Ovary (tissue), 9 donors: ENCODE results near the gene DEPDC4. TPM values are rescaled to one million over a fixed set of nuclear protein-coding genes. Genes with fewer than 3 reads are reported as not detected.
"Not testable (repeated sequence)": the region's sequence is repeated elsewhere in the genome, so short reads cannot be mapped to it uniquely, and the experiment has no call there.

Experiments used
- DNase-seq, 5 donors: peaks; one replicate each; pipeline ENCODE4 v3.0.0-alpha.2; 2019 to 2020
- H3K27ac ChIP-seq, 2 donors: fragments of 200-600 bp; one replicate each; pipeline versions ENCODE4 v1.5.1 to v1.8.0; 2019 to 2022
- H3K27me3 ChIP-seq: fragments of 200-600 bp; one replicate; pipeline ENCODE4 v1.8.0; 2022
- H3K36me3 ChIP-seq: fragments of 200-600 bp; sonication (generic); one replicate; pipeline ENCODE4 v1.5.1; 2019
- H3K4me1 ChIP-seq: one replicate; pipeline ENCODE4 v1.8.1; 2013; ENCODE audit warnings: mild to moderate bottlenecking, moderate library complexity; ENCODE audit not compliant: insufficient read depth
- H3K4me3 ChIP-seq: fragments of 200-600 bp; sonication (generic); one replicate; pipeline ENCODE4 v1.5.1; 2017
- H3K9me3 ChIP-seq, 2 donors: fragments of 200-600 bp in 1 of 2; sonication (generic) in 1 of 2; one replicate each; pipeline versions ENCODE4 v1.5.1 to v1.8.1; 2013 to 2019; ENCODE audit warnings: mild to moderate bottlenecking in 1 of 2, moderate library complexity in 1 of 2
- CTCF ChIP-seq, 3 donors: fragments of 450-650 bp in 2 of 3; fragments of 200-600 bp in 1 of 3; IDR thresholded peaks; one replicate each; pipeline versions ENCODE4 v1.5.1 to v1.8.0; 2016 to 2022; ENCODE audit warnings: antibody characterized with exemption in 3 of 3, mild to moderate bottlenecking in 1 of 3
- EP300 ChIP-seq: sonication (generic); formaldehyde crosslinking; IDR thresholded peaks from one replicate; pipeline ENCODE4 v1.6.1; 2017; ENCODE audit warnings: antibody characterized with exemption
- POLR2A ChIP-seq: fragments of 450-650 bp; IDR thresholded peaks from one replicate; pipeline ENCODE4 v1.6.1; 2017; ENCODE audit warnings: antibody characterized with exemption, mild to moderate bottlenecking, moderate library complexity
- WGBS, 3 donors: extraction: QIAGEN DNeasy Blood & Tissue Kit in 1 of 3; methylation state at CpG; one replicate each; pipeline versions ENCODE4 v1.1.5 to v1.1.7; 2013 to 2017; 5-methylcytosine and 5-hydroxymethylcytosine counted together
- intact Hi-C, 4 donors: fragments of 100-400 bp; cut with DNase I; formaldehyde crosslinking; loops; one replicate each; pipeline versions ENCODE4 v1.11.0 to v1.15.1; 2022 to 2023
- polyA plus RNA-seq, 2 donors: library from polyadenylated mRNA; stranded (reverse); fragments of 200-250 nt in 1 of 2; fragments of 350-450 nt in 1 of 2; fragmentation: Illumina TruSeq in 1 of 2; extraction: RNeasy Lipid Tissue Mini Kit (QIAGEN cat#74804) in 1 of 2; gene quantifications; one replicate each; pipeline ENCODE4 v1.2.3, GENCODE V29; 2013 to 2014
- total RNA-seq, 7 donors: library from RNA; depleted of rRNA in 2 of 7; stranded (reverse); fragments of >200 nt in 2 of 7; fragmentation: NEBNext Ultra II Directional in 3 of 7; extraction: Animal tissue kit (Norgen Biotek cat#: 25700) in 3 of 7; gene quantifications; one replicate each; pipeline versions ENCODE4 v1.1.0 to v1.2.4, GENCODE V29; 2016 to 2023
- donor health status: DM: no; HTN: no; CAD: no; lungs with moderate emphysema.
- donor health status: DM: no; HTN: no; CAD: no.
- donor health status: Bipolar disorder and iron deficiency.
- donor health status: DM: yes; HTN: yes; CAD: no.
- donor health status: DM: no; HTN: no; CAD: no.
- donor health status: DM: yes; HTN: yes; CAD: no.

DEPDC4 gene
- total and polyA plus RNA-seq, 9 donors = 0.24 to 2.6 (median 0.99) TPM; not detected in 1

GRCh38 chr12:100302081-100302480, 35.2 kb upstream of the DEPDC4 start:
- no peak for DNase-seq
- Histone ChIP-seq H3K27ac (no peak overlapping the region), H3K4me3 (no peak overlapping the region), H3K27me3 (no peaks in the 10 kb centered on the region), H3K4me1 (no peaks in the 10 kb centered on the region), H3K36me3 (no peaks in the 10 kb centered on the region), H3K9me3 (no peaks in the 10 kb centered on the region)
- TF ChIP-seq EP300 (no peak), CTCF (IDR thresholded peaks at IDR 0.05) (no peak), POLR2A (no peak)
- WGBS, 3 donors = 96 to 100% (median 97%) methylated on average over 1 of the region's 1 CpG
- intact Hi-C loops = no loop called here

GRCh38 chr12:100295764-100296555, 29.1 kb upstream of the DEPDC4 start:
- no peak for DNase-seq
- Histone ChIP-seq H3K36me3 (no peaks in the 10 kb centered on the region), H3K27ac (no peak overlapping the region), H3K4me1 (no peaks in the 10 kb centered on the region), H3K4me3 (no peak overlapping the region), H3K27me3 (no peaks in the 10 kb centered on the region), H3K9me3 (no peaks in the 10 kb centered on the region)
- intact Hi-C loops = no loop called here
- TF ChIP-seq POLR2A (no peak), CTCF (IDR thresholded peaks at IDR 0.05) (no peak), EP300 (no peak)
- WGBS, 3 donors = 72 to 80% (median 78%) methylated on average over 4 of the region's 4 CpGs

GRCh38 chr12:100294366-100294765, 27.5 kb upstream of the DEPDC4 start:
- H3K27ac ChIP-seq, H3K36me3 ChIP-seq, H3K27me3 ChIP-seq, H3K4me1 ChIP-seq, H3K9me3 ChIP-seq, H3K4me3 ChIP-seq, intact Hi-C loops, DNase-seq: not testable (repeated sequence)
- 95 to 100% methylated on average over 1 to 16 of the region's 24 CpGs; no CpG with 5 or more reads in 1 of the 3 donors for WGBS, 3 donors

- intact Hi-C loops = no loop called here
- WGBS, 3 donors = 84 to 95% (median 88%) methylated on average over 1 of the region's 1 CpG
- Histone ChIP-seq H3K9me3 (no peaks in the 10 kb centered on the region), H3K4me3 (no peak overlapping the region), H3K4me1 (no peaks in the 10 kb centered on the region), H3K36me3 (no peaks in the 10 kb centered on the region), H3K27ac (no peak overlapping the region), H3K27me3 (no peaks in the 10 kb centered on the region)
- DNase-seq = no peak
- TF ChIP-seq CTCF (IDR thresholded peaks at IDR 0.05) (no peak), POLR2A (no peak), EP300 (no peak)
Observed at GRCh38 chr12:100293017-100293416, 26.1 kb upstream of the DEPDC4 start.

- no peaks in the 10 kb centered on the region for H3K9me3 ChIP-seq
- no peak overlapping the region for H3K4me3 ChIP-seq
- no peaks in the 10 kb centered on the region for H3K36me3 ChIP-seq
- H3K4me1 ChIP-seq = no peaks in the 10 kb centered on the region
- DNase-seq = no peak
- no peak for TF ChIP-seq EP300
- no peak for TF ChIP-seq CTCF (IDR thresholded peaks at IDR 0.05)
- TF ChIP-seq POLR2A = no peak
- no peak overlapping the region for H3K27ac ChIP-seq
- H3K27me3 ChIP-seq = no peaks in the 10 kb centered on the region
- intact Hi-C loops = no loop called here
- WGBS, 3 donors = 81 to 90% (median 87%) methylated on average over 3 of the region's 3 CpGs
Observed at GRCh38 chr12:100290016-100290415, 23.1 kb upstream of the DEPDC4 start.
